WTC11 (cell line): ENCODE measurements around the gene NPAS3.

Experiments
- FOXP1 ChIP-seq: sonication (generic); formaldehyde crosslinking; IDR thresholded peaks from 2 replicates; pipeline ENCODE4 v1.8.0; 2022; ENCODE audit warnings: missing genetic modification reagents, mild to moderate bottlenecking, moderate library complexity, borderline replicate concordance
- GABPB1 ChIP-seq: sonication (generic); formaldehyde crosslinking; IDR thresholded peaks from 2 replicates; pipeline ENCODE4 v1.8.1; 2023; ENCODE audit warnings: mild to moderate bottlenecking, missing genetic modification reagents
- TF ChIP-seq, protein P1 (sequence below): sonication (generic); formaldehyde crosslinking; IDR thresholded peaks from 2 replicates; pipeline ENCODE4 v1.8.1; 2023; ENCODE audit warnings: mild to moderate bottlenecking, missing genetic modification reagents
- TF ChIP-seq, protein P2 (sequence below): sonication (generic); formaldehyde crosslinking; IDR thresholded peaks from 2 replicates; pipeline ENCODE4 v1.8.1; 2022; ENCODE audit warnings: mild to moderate bottlenecking, moderate library complexity, missing genetic modification reagents
- TF ChIP-seq, protein P3 (sequence below): fragments of 200-600 bp; IDR thresholded peaks from 2 replicates; pipeline ENCODE4 v1.8.0; 2022; ENCODE audit warnings: antibody characterized with exemption

DNA sequence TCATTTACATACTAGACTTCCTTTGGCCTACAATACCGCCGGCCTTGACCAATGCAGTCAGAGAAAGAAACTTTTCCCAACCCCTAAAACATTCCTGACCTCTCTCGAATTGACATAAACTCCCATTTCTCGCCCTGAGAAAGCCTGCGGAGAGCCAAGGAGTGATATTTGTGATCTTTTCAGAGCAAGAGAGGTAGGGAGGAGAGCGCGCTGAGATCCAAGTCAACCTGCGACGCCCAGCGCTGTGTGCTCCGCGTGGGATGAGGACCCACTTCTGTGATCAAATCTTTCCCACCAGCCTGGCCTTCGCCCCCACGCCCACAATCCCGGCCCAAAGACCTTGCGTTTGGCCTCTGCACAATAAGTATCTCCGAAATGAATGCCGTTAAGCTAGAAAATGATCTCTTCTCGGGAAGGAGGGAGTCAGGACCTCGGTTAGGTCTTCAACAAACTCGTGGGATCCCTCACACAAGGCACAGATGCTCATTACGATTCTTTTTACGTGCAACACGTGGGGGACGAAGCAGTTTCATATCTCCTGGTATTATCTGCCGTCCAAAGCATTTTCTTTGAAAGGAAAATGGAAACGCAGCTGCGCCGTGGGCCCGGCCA, 6.3 kb upstream of the NPAS3 start:
- TF ChIP-seq, protein P1, sequence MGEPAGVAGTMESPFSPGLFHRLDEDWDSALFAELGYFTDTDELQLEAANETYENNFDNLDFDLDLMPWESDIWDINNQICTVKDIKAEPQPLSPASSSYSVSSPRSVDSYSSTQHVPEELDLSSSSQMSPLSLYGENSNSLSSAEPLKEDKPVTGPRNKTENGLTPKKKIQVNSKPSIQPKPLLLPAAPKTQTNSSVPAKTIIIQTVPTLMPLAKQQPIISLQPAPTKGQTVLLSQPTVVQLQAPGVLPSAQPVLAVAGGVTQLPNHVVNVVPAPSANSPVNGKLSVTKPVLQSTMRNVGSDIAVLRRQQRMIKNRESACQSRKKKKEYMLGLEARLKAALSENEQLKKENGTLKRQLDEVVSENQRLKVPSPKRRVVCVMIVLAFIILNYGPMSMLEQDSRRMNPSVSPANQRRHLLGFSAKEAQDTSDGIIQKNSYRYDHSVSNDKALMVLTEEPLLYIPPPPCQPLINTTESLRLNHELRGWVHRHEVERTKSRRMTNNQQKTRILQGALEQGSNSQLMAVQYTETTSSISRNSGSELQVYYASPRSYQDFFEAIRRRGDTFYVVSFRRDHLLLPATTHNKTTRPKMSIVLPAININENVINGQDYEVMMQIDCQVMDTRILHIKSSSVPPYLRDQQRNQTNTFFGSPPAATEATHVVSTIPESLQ (CRISPR knock-in tag): no peak
- TF ChIP-seq, protein P2, sequence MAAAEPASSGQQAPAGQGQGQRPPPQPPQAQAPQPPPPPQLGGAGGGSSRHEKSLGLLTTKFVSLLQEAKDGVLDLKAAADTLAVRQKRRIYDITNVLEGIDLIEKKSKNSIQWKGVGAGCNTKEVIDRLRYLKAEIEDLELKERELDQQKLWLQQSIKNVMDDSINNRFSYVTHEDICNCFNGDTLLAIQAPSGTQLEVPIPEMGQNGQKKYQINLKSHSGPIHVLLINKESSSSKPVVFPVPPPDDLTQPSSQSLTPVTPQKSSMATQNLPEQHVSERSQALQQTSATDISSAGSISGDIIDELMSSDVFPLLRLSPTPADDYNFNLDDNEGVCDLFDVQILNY (CRISPR knock-in tag): no peak
- TF ChIP-seq, protein P3, sequence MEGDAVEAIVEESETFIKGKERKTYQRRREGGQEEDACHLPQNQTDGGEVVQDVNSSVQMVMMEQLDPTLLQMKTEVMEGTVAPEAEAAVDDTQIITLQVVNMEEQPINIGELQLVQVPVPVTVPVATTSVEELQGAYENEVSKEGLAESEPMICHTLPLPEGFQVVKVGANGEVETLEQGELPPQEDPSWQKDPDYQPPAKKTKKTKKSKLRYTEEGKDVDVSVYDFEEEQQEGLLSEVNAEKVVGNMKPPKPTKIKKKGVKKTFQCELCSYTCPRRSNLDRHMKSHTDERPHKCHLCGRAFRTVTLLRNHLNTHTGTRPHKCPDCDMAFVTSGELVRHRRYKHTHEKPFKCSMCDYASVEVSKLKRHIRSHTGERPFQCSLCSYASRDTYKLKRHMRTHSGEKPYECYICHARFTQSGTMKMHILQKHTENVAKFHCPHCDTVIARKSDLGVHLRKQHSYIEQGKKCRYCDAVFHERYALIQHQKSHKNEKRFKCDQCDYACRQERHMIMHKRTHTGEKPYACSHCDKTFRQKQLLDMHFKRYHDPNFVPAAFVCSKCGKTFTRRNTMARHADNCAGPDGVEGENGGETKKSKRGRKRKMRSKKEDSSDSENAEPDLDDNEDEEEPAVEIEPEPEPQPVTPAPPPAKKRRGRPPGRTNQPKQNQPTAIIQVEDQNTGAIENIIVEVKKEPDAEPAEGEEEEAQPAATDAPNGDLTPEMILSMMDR: no peak
- TF ChIP-seq FOXP1 (no peak), GABPB1 (no peak)
